Fibroblast of lung (primary cell): Measurements from ENCODE around the gene AOAH.

Source experiments
- EZH2 ChIP-seq: IDR thresholded peaks from 2 replicates; pipeline ENCODE4 v1.5.1; 2012; ENCODE audit warnings: low read length, control low read depth, mild to moderate bottlenecking; ENCODE audit errors: missing control alignments
- TF ChIP-seq, protein P1 (sequence below), 2 donors: IDR thresholded peaks in 1 of 2; conservative IDR thresholded peaks in 1 of 2; 1 replicate in 1 of 2; 2 replicates in 1 of 2; pipeline ENCODE4 v1.5.1; 2011 to 2012; ENCODE audit warnings: low read length in 2 of 2, control low read depth in 1 of 2, inconsistent platforms in 1 of 2, low read depth in 1 of 2, mild to moderate bottlenecking in 1 of 2

DNA sequence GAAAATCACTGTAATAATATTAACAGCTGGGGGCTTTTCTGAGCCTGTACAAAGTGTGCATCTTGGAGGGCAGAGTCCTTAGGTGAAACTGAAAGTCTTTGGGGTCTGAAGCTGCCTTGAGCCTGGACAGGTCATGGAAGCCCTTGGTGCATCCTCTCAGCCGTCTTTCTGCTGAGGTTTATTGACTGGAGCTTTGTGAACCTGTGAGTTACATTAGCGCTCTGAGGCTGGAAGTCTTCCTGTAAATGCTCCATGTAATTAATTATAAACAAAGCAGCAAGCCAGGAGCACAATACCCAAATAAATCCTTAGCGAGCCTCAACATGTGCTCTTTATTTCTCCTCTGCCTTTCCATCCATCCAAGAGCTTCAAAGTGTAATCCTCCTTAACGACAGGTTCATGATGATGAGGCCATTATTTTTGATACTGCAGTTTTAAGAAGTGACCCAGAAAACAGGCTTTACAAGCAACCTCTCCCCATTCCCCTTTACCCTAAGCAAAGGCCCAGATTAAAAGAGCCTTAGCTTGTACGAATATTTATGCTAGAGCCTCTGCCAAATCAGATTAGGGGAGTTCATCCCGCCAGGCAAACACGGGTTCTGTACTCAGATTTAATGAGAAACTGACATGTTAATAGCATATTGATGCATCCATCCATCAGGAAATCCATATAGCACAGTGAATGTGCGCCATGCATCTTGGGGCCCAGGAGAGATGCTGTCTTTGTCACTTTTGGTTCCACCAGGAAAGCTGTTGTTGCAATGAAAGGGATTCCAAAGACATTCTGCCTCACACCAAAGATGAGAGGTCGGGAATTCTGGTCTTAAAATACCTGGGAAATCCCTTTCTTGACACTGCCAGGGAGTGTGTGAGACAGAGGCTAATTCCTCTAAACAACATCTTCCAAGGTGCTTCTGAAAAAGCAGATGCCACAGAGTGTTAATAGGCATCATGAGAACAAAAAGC, 216.5 kb downstream of the AOAH start:
- TF ChIP-seq, protein P1, sequence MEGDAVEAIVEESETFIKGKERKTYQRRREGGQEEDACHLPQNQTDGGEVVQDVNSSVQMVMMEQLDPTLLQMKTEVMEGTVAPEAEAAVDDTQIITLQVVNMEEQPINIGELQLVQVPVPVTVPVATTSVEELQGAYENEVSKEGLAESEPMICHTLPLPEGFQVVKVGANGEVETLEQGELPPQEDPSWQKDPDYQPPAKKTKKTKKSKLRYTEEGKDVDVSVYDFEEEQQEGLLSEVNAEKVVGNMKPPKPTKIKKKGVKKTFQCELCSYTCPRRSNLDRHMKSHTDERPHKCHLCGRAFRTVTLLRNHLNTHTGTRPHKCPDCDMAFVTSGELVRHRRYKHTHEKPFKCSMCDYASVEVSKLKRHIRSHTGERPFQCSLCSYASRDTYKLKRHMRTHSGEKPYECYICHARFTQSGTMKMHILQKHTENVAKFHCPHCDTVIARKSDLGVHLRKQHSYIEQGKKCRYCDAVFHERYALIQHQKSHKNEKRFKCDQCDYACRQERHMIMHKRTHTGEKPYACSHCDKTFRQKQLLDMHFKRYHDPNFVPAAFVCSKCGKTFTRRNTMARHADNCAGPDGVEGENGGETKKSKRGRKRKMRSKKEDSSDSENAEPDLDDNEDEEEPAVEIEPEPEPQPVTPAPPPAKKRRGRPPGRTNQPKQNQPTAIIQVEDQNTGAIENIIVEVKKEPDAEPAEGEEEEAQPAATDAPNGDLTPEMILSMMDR (conservative IDR thresholded peaks at IDR 0.05 in 1 of 2, IDR thresholded peaks at IDR 0.05 in 1 of 2; ENCODE audit: low read depth in 1 of 2, low read length in 2 of 2): no peak
- TF ChIP-seq EZH2: no peak
